ENCODE data around the gene RNPEPL1. TPM values are rescaled to one million over a fixed set of nuclear protein-coding genes. Genes with fewer than 3 reads are reported as not detected.

RNPEPL1 gene
- total and polyA plus RNA-seq, 3 donors from 2014 or later, result 28.9 to 48.5 (median 39.1) TPM

- Histone ChIP-seq H3K36me3 (ENCODE audit: low read depth, missing control alignments) (no peaks in the 10 kb centered on the region), H3K4me3 (no peak overlapping the region), H3K9me3 (no peaks in the 10 kb centered on the region), H3K27me3 (no peaks in the 10 kb centered on the region), H3K27ac (no peak overlapping the region), H3K4me1 (no peaks in the 10 kb centered on the region)
- no peak for DNase-seq
- TF ChIP-seq CTCF (IDR thresholded peaks at IDR 0.05) (no peak), POLR2A (IDR thresholded peaks at IDR 0.05) (no peak)
- WGBS, 2 donors, result 97 to 100% methylated on average over 5 to 6 of the region's 6 CpGs
- intact Hi-C loops (cut with DNase I; ENCODE audit: low total_unique reads), result no loop called here
These were observed 42.5 kb upstream of the RNPEPL1 start for GRCh38 chr2:240525802-240526201.

DNA sequence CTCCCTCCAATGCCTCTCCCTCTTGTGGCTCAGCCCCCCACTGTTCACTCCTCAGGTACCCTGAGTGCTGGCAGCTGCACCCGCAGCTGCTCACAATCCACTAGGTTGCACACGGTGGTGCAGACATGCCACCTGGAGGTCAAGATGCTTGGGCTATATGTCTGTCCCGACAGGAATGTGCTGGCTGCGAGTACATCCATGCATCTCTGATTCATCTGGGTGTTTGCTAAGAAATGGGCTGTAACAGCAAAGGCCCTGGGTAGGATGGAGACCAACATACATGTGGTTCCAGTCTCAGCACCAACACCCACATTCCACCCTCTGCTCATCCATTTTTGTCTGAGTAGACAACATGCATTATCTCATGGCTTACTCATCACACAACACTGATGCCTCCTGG is 41.8 kb upstream of the RNPEPL1 start:
- intact Hi-C loops (cut with DNase I; ENCODE audit: low total_unique reads), result no loop called here
- no peak overlapping the region for H3K4me3 ChIP-seq
- H3K27ac ChIP-seq, result no peak overlapping the region
- H3K27me3 ChIP-seq, result no peaks in the 10 kb centered on the region
- TF ChIP-seq CTCF (IDR thresholded peaks at IDR 0.05) (no peak), POLR2A (IDR thresholded peaks at IDR 0.05) (no peak)
- no peak for DNase-seq
- H3K9me3 ChIP-seq, result no peaks in the 10 kb centered on the region
- 71 to 95% methylated on average over 4 of the region's 4 CpGs for WGBS, 2 donors
- H3K36me3 ChIP-seq (ENCODE audit: low read depth, missing control alignments), result no peaks in the 10 kb centered on the region
- H3K4me1 ChIP-seq, result no peaks in the 10 kb centered on the region

DNA sequence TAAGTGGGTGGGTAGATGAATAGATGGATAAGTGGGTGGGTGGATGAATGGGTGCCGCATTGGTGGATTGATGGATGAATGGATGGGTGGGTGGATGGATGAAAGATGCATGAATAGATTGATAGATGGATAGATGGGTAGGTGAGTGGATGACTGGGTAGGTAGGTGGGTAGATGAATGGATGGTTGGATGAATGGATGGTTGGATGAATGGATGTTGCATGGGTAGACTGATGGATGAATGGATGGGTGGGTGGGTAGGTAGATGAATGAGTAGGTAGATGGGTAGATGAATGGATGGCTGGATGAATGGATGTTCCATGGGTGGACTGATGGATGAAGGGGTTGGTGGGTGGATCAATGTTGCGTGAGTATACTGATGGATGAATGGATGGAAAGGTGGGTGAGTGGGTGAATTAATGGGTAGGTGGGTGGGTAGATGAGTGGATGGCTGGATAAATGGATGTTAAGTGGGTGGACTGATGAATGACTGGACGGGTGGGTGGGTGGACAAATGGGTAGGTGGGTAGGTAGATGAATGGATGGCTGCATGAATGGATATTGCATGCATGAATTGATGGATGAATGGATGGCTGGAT is 41.0 kb upstream of the RNPEPL1 start:
- Histone ChIP-seq H3K4me1 (no peaks in the 10 kb centered on the region), H3K27ac (no peak overlapping the region), H3K9me3 (no peaks in the 10 kb centered on the region), H3K4me3 (no peak overlapping the region), H3K27me3 (no peaks in the 10 kb centered on the region), H3K36me3 (ENCODE audit: low read depth, missing control alignments) (no peaks in the 10 kb centered on the region)
- 65 to 78% methylated on average over 3 of the region's 3 CpGs for WGBS, 2 donors
- intact Hi-C loops (cut with DNase I; ENCODE audit: low total_unique reads), result no loop called here
- no peak for TF ChIP-seq POLR2A (IDR thresholded peaks at IDR 0.05)
- no peak for TF ChIP-seq CTCF (IDR thresholded peaks at IDR 0.05)
- no peak for DNase-seq

DNA sequence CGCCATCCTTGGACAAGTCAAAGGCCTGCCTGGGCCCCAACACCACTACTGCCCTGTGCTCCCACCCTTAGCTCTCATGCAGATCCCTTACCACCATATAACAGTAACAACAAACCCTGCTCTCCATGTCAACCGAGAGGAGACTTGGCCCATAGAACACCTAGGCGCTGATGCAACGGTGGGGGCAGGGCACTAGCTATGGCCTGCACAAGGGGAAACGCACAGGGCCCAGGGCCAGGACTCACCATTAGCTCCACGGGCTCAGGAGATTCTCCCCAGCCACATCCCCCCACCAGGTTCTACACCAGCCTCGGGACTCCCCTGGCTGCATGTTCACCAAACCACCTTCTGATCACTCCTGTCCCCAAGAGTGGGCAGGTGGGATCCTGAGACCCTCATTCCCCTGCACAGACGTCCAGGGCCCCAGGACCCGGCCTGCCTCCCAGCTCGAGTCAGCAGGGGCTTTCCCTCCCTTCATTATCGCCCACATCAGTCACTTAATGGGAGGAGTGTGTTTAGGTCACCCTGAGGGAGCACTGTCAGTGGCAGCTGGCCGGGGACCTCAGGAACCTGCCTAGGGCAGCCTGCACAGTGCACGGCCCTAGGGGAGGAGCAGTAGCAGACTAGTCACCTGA is 39.8 kb upstream of the RNPEPL1 start:
- H3K36me3 ChIP-seq (ENCODE audit: low read depth, missing control alignments), result no peaks in the 10 kb centered on the region
- no peaks in the 10 kb centered on the region for H3K27me3 ChIP-seq
- H3K4me1 ChIP-seq, result no peaks in the 10 kb centered on the region
- no peak for TF ChIP-seq CTCF (IDR thresholded peaks at IDR 0.05)
- TF ChIP-seq POLR2A (IDR thresholded peaks at IDR 0.05), result no peak
- no peak for DNase-seq
- 92 to 97% methylated on average over 3 to 13 of the region's 13 CpGs for WGBS, 2 donors
- no peak overlapping the region for H3K27ac ChIP-seq
- H3K4me3 ChIP-seq, result no peak overlapping the region
- intact Hi-C loops (cut with DNase I; ENCODE audit: low total_unique reads), result no loop called here
- H3K9me3 ChIP-seq, result no peaks in the 10 kb centered on the region

Data from testis (tissue), 3 donors.